Activated CD4-positive, alpha-beta T cell treated with anti-CD3 and anti-CD28 coated beads, Interleukin-2, amount 50 U/mL, for 1 hour (primary cell): ENCODE results near the gene ALMS1.
"Not testable (repeated sequence)": the region's sequence is repeated elsewhere in the genome, so short reads cannot be mapped to it uniquely, and the experiment has no call there.

Experiments used
- DNase-seq: peaks from one replicate; pipeline ENCODE4 v3.0.0-alpha.2; 2020

Gene ALMS1

DNA sequence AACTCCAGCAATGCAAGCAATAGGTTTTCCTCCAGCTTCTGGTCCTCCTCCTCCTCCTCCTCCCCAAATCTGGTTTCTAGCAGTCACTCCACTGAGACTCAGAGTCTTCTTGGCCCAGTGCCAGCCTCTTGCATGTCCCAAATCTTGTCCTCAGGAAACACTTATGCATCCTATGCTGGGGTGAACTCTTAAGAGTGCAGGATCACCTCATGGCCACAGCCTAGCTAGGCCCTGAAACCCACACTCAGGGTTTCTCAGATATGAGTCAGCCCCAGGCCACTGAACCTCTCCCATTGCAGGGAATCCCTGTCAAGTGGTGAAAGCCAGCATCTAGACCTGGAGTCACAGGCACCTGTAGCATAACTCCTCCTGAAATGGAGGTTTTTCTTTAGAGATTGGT lies 238.4 kb downstream of the ALMS1 start:
- DNase-seq = not testable (repeated sequence)

- not testable (repeated sequence) for DNase-seq
Observed at GRCh38 chr2:73624625-73625024, 239.0 kb downstream of the ALMS1 start.

DNA sequence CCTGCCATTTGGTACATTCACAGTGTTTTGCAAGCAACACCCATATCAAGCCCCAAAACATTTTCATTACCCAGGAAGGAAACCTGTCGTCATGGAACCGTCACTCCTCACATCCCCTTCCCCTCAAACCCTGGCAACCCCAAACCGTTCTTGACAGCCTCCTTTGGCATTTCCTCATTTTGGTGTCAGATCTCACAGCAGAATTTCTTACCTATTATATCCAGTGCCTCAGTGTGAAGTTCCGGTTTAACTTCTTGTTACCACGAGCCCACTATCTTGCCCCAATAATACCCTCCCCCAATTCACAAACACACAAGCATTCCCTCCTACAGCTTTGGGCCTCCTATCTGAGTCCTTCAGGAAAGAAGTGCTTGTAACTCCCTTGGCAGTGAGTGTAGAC lies 240.6 kb downstream of the ALMS1 start:
- not testable (repeated sequence) for DNase-seq

GRCh38 chr2:73628493-73628892 lies 242.9 kb downstream of the ALMS1 start:
- DNase-seq = not testable (repeated sequence)

- not testable (repeated sequence) for DNase-seq
Observed at GRCh38 chr2:73630662-73631266, 245.1 kb downstream of the ALMS1 start.

- DNase-seq = not testable (repeated sequence)
Observed at GRCh38 chr2:73636977-73637376, 251.3 kb downstream of the ALMS1 start.

DNA sequence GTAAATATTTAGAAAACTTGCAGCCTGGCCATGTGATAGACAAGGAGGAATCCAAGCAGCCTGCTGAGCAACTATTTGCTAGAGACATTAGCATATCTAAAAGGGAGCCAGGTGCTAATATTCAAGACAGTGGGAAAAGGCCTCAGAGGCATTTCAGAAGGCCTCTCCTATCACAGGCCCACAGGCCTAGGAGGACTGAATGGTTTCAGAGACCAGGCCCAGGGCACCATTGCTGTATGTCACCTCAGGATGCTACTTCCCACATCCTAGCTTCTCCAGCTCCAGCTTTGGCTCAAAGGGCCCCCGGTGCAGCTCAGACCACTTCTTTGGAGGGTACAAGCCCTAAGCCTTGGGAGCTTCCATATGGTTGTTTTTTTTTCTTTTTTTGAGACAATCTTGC lies 252.8 kb downstream of the ALMS1 start:
- DNase-seq = no peak

GRCh38 chr2:73640511-73640911 lies 254.9 kb downstream of the ALMS1 start:
- no peak for DNase-seq

DNA sequence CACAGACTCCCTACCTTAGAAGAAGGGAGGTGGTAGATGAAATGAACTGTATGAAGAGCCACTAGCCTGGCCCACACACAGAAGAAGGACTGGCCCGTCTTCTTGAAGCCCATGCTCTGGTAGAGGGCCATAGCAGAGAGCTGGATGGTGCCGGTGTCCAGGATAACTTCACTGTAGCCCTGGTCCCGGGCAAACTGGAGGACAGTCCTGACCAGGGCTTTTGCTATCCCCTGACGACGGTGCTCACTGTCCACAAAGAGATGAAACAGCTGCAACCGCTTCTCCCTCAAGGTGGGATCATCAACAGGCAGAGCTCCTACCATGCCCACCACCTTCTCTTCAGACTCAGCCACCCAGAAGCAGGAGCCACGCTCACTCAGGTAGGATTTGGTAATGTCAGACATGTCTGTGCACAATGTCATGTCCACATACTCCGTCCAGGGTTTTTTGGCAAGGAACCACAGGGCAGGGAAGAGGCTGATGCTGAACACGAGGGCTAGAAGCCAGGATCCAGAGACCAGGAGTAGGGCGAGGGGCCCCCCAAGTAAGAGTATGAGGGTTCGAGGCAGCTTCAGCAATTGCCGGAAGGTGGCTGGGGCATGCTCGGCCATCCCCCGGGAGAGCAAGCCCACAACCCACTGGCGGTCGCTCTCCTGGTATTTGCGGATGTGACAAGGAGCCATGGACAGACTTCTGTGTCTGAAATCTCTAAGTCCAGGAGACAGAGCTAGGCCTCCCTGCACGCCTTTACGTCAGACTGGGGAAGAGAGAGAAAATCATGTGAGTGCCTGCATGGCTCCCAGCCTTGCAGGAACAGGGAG lies 255.5 kb downstream of the ALMS1 start:
- no peak for DNase-seq

DNA sequence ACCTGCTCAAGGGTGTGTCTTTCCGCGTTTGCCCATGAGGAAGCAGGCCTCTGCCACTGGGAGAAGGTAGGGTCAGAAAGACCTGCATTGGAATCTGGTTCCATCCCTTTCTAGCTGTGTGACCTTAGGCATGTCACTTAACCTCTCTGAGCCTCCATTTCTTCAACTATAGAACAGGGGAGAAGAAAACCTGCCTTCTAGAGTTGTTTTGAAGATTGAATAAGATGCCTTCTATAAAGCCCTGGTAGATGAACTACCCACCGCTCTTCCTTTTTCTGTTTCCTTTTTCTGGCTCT lies 256.1 kb downstream of the ALMS1 start:
- no peak for DNase-seq

- no peak for DNase-seq
Observed at GRCh38 chr2:73642338-73643018, 256.8 kb downstream of the ALMS1 start, which contains the start of gene NAT8. Gene NAT8 (minus strand): TSS chr2:73642422. CDS start chr2:73641628, 794 bp downstream.

- DNase-seq = not testable (repeated sequence)
Observed at GRCh38 chr2:73647690-73648089, 262.1 kb downstream of the ALMS1 start.

DNA sequence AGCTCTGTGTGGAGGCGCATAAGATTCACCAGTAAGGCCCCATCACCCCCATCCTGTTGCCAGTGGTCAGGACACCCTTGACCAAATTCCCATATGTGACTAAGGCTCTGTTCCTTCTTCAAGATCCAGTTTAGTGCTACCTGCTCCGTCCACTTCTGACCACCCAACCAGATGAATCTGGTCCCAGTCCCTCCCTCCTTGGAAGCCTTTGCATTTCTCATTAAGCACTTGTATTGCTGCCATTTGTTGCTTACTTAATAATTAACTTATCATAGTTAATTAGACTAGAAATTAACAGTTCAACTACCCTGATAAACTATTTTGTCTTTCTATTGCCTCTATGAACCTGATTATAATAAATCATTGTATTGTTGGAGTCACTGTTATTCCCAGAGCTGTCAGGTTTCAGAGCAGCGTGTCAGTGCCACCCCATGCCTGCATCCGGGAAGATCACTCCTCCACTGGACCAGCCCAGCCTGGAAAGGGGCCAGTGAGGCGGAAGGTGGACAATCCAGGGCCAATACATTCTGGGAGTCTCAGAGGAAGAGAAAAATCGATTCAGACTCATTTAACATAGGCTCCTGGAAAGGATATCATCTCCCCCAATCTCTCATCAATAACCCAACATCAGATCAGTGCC lies 266.1 kb downstream of the ALMS1 start:
- no peak for DNase-seq

- no peak for DNase-seq
Observed at GRCh38 chr2:73652348-73652747, 266.7 kb downstream of the ALMS1 start.

- DNase-seq = no peak
Observed at GRCh38 chr2:73654175-73654574, 268.5 kb downstream of the ALMS1 start.
